GM23248 (cell line): ENCODE data around the gene FOXD1. TPM values are rescaled to one million over a fixed set of nuclear protein-coding genes. Genes with fewer than 3 reads are reported as not detected.

Source experiments
- DNase-seq: peaks from one replicate; pipeline ENCODE4 v3.0.0-alpha.2; 2015
- H2AFZ ChIP-seq: fragments of 200-600 bp; sonication (generic); 2 replicates; pipeline ENCODE4 v1.6.1; 2016; ENCODE audit warnings: antibody characterized with exemption
- H3F3A ChIP-seq: fragments of 200-600 bp; sonication (generic); 2 replicates; pipeline ENCODE4 v1.6.1; 2016; ENCODE audit warnings: mild to moderate bottlenecking, antibody characterized with exemption, mixed run types; ENCODE audit not compliant: insufficient read depth
- H3K27ac ChIP-seq: fragments of 200-600 bp; sonication (generic); 2 replicates; pipeline ENCODE4 v1.5.1; 2016; ENCODE audit warnings: mild to moderate bottlenecking
- H3K27me3 ChIP-seq: fragments of 200-600 bp; sonication (generic); replicated peaks from 2 replicates; pipeline ENCODE4 v1.6.1; 2016; ENCODE audit warnings: mild to moderate bottlenecking; ENCODE audit not compliant: insufficient read depth
- H3K36me3 ChIP-seq: fragments of 200-600 bp; sonication (generic); 2 replicates; pipeline ENCODE4 v1.6.1; 2016; ENCODE audit warnings: low read depth, mild to moderate bottlenecking
- H3K4me1 ChIP-seq: fragments of 200-600 bp; sonication (generic); 2 replicates; pipeline ENCODE4 v1.6.1; 2016; ENCODE audit warnings: mild to moderate bottlenecking; ENCODE audit not compliant: insufficient read depth
- H3K4me2 ChIP-seq: fragments of 200-600 bp; sonication (generic); one replicate; pipeline ENCODE4 v1.6.1; 2016; ENCODE audit warnings: mild to moderate bottlenecking; ENCODE audit not compliant: unreplicated experiment
- H3K4me3 ChIP-seq: fragments of 200-600 bp; sonication (generic); 2 replicates; pipeline ENCODE4 v1.5.1; 2016; ENCODE audit warnings: mild to moderate bottlenecking
- H3K79me2 ChIP-seq: fragments of 200-600 bp; sonication (generic); 2 replicates; pipeline ENCODE4 v1.6.1; 2016; ENCODE audit warnings: mild to moderate bottlenecking; ENCODE audit not compliant: insufficient read depth
- H3K9ac ChIP-seq: fragments of 200-600 bp; sonication (generic); 2 replicates; pipeline ENCODE4 v1.6.1; 2016; ENCODE audit warnings: mild to moderate bottlenecking
- H3K9me2 ChIP-seq: fragments of 200-600 bp; sonication (generic); 2 replicates; pipeline ENCODE4 v1.6.1; 2016; ENCODE audit warnings: mixed run types, mild to moderate bottlenecking, moderate library complexity; ENCODE audit not compliant: insufficient read depth
- H3K9me3 ChIP-seq: fragments of 200-600 bp; sonication (generic); one replicate; pipeline ENCODE4 v1.6.1; 2017; ENCODE audit warnings: low read depth
- H4K20me1 ChIP-seq: fragments of 200-600 bp; sonication (generic); 2 replicates; pipeline ENCODE4 v1.6.0; 2016; ENCODE audit not compliant: insufficient read depth
- EZH2 ChIP-seq: fragments of 200-600 bp; sonication (generic); IDR thresholded peaks from 2 replicates; pipeline ENCODE4 v1.6.1; 2018; ENCODE audit warnings: antibody characterized with exemption, mild to moderate bottlenecking; ENCODE audit not compliant: insufficient read depth, poor library complexity, severe bottlenecking
- EZH2phosphoT487 ChIP-seq: fragments of 200-600 bp; sonication (generic); IDR thresholded peaks from 2 replicates; pipeline ENCODE4 v1.6.1; 2018; ENCODE audit warnings: antibody characterized with exemption, moderate library complexity, mild to moderate bottlenecking, low read depth; ENCODE audit not compliant: insufficient read depth
- WGBS, 2 experiments: methylation state at CpG; one replicate each; pipeline ENCODE4 v1.1.6; 2015 to 2017; ENCODE audit warnings: low lambda C conversion rate in 2 of 2, low coverage in 1 of 2; ENCODE audit errors: missing lambda C conversion rate in 2 of 2; 5-methylcytosine and 5-hydroxymethylcytosine counted together
- in situ Hi-C: fragments of 300-500 bp; cut with MboI; formaldehyde crosslinking; loops from 2 replicates; pipeline ENCODE4 v1.15.0; 2020
- polyA plus RNA-seq: library from polyadenylated mRNA; unstranded; fragments of >200 nt; fragmentation: Nextera tagmentation; extraction: Ambion mirVana; gene quantifications from 2 replicates; pipeline ENCODE4 v1.2.1, GENCODE V29; 2016
- total RNA-seq: library from RNA; depleted of rRNA; stranded (reverse); fragments of >200 nt; shearing (Covaris generic); gene quantifications from 2 replicates; pipeline ENCODE4 v1.2.3, GENCODE V29; 2014

The FOXD1 gene
- total and polyA plus RNA-seq, 2 experiments from 2014 or later: 8.0 to 53.9 TPM

DNA sequence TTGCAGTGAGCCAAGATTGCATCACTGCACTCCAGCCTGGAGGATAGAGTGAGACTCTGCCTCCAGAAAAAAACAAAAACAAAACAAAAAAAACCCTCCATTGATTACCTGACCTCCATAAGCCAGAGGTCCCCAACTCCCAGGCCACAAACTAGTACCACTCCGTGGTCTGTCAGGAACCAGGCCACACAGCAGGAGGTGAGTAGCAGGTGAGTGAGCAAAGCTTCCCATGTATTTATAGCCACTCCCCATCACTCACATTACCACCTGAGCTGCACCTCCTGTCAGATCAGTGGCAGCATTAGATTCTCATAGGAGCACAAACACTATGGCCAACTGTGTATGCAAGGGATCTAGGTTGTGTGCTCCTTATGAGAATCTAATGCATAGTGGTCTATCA lies 35.9 kb upstream of the FOXD1 start:
- H4K20me1 ChIP-seq: no peaks in the 10 kb centered on the region
- H2AFZ ChIP-seq: no peak overlapping the region
- no peaks in the 10 kb centered on the region for H3K9me3 ChIP-seq
- H3K36me3 ChIP-seq: no peaks in the 10 kb centered on the region
- 94 to 95% methylated on average over 1 of the region's 1 CpG for WGBS, 2 experiments
- DNase-seq: no peak
- no peaks in the 10 kb centered on the region for H3K79me2 ChIP-seq
- no peaks in the 10 kb centered on the region for H3K4me1 ChIP-seq
- H3K9me2 ChIP-seq: no peaks in the 10 kb centered on the region
- no peak for TF ChIP-seq EZH2
- no peak for TF ChIP-seq EZH2phosphoT487
- in situ Hi-C loops: no loop called here
- no peak overlapping the region for H3K9ac ChIP-seq
- no peaks in the 10 kb centered on the region for H3K27me3 ChIP-seq
- H3K27ac ChIP-seq: no peak overlapping the region
- peaks cover 5% of the 10 kb centered on the region; the same call in 1 of the 2 replicates for H3F3A ChIP-seq
- no peak overlapping the region for H3K4me3 ChIP-seq
- no peak overlapping the region for H3K4me2 ChIP-seq

DNA sequence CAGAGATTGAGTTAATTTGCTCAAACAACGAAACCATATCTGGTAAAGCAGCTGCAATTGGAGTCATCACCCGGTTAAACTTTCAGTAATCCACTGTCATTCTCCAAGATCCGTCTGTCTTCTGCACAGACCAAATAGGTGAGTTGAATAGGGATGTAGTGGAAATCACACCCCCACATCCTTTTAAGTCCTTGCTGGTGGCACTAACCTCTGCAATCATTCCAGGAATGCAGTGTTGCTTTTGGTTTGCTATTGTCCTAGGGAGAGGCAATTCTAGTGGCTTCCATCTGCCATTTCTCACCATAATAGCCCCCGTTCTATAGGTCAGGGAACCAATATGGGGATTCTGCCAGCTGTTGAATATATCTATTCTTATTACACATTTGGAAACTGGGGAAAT lies 35.1 kb upstream of the FOXD1 start:
- Histone ChIP-seq H3K4me3 (no peak overlapping the region), H2AFZ (no peak overlapping the region), H3F3A (peaks cover 5% of the 10 kb centered on the region; the same call in 1 of the 2 replicates), H3K9me2 (no peaks in the 10 kb centered on the region), H3K9me3 (no peaks in the 10 kb centered on the region), H3K4me2 (no peak overlapping the region), H3K9ac (no peak overlapping the region), H3K79me2 (no peaks in the 10 kb centered on the region), H4K20me1 (no peaks in the 10 kb centered on the region), H3K27ac (no peak overlapping the region), H3K27me3 (no peaks in the 10 kb centered on the region), H3K4me1 (no peaks in the 10 kb centered on the region), H3K36me3 (no peaks in the 10 kb centered on the region)
- in situ Hi-C loops: no loop called here
- WGBS, 2 experiments: 81 to 91% methylated on average over 4 of the region's 4 CpGs
- TF ChIP-seq EZH2phosphoT487 (no peak), EZH2 (no peak)
- DNase-seq: no peak

DNA sequence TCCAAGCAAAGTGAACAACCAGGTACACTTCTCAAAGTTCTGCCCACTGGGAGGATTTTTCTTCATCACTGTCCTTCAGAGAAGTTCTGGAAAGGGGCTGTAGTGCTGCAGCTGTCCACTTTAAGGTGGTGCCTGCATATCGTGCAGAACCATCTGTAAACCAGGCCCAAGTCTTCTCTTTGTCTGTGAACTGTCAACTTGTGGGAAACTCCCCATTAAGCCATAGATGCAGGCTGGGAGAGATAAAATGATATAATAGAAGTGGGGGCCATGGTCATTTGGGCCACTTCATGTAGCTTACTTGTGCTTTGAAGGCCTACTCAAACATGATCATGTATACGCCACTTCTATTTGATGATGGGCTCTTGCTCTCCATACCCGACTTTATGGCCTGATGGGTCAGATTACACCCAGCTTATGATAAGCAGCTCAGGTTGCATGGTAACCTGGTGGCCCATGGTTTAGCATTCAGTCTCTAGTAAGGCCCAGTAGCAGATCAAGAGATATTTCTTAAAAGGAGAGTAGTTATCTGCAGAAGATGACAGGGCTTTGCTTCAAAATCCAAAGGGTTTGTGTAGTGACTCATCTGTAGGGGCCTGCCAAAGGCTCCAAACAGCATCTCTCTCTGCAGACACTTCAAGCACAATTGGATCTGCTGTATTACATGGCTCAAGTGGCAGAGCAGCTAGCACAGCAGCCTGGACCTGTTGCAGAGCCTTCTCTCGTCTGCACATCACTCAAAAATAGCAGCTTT lies 34.0 kb upstream of the FOXD1 start:
- TF ChIP-seq EZH2: no peak
- no peak for TF ChIP-seq EZH2phosphoT487
- no peaks in the 10 kb centered on the region for H3K4me1 ChIP-seq
- H3K9me2 ChIP-seq: no peaks in the 10 kb centered on the region
- H3K4me3 ChIP-seq: no peak overlapping the region
- peak; percentile 69 for DNase-seq
- no peak overlapping the region for H2AFZ ChIP-seq
- no peaks in the 10 kb centered on the region for H3K9me3 ChIP-seq
- no peak overlapping the region for H3K4me2 ChIP-seq
- H3K36me3 ChIP-seq: no peaks in the 10 kb centered on the region
- 43 to 44% methylated on average over 4 of the region's 4 CpGs for WGBS, 2 experiments
- in situ Hi-C loops: no loop called here
- no peak overlapping the region for H3K9ac ChIP-seq
- H3K79me2 ChIP-seq: no peaks in the 10 kb centered on the region
- no peaks in the 10 kb centered on the region for H4K20me1 ChIP-seq
- H3K27me3 ChIP-seq: no peaks in the 10 kb centered on the region
- peaks cover 5% of the 10 kb centered on the region; the same call in 1 of the 2 replicates for H3F3A ChIP-seq
- no peak overlapping the region for H3K27ac ChIP-seq

DNA sequence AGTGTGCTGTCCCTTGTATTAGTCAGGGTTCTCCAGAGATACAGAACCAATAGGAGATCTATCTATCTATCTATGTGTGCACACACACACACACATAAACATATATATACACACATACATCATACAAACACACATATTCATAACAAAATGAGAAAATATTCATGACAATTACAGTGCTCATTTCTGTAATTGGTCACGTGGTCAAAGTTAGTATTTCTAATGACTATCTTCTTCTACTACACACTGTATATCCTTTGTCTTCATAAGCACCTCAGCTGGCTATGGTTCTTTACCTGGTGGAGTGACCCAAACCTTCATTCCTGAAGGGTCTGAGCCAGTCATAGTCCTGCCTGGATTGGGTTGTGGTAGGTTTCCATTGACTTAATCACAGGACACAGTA lies 31.9 kb upstream of the FOXD1 start:
- Histone ChIP-seq H3K27ac (no peak overlapping the region), H3K79me2 (no peaks in the 10 kb centered on the region), H4K20me1 (no peaks in the 10 kb centered on the region), H3F3A (peaks cover 5% of the 10 kb centered on the region; the same call in 1 of the 2 replicates), H3K4me2 (no peak overlapping the region), H3K27me3 (no peaks in the 10 kb centered on the region), H3K9me2 (no peaks in the 10 kb centered on the region), H3K36me3 (no peaks in the 10 kb centered on the region), H2AFZ (no peak overlapping the region), H3K4me3 (no peak overlapping the region), H3K9ac (no peak overlapping the region), H3K9me3 (no peaks in the 10 kb centered on the region), H3K4me1 (no peaks in the 10 kb centered on the region)
- in situ Hi-C loops: no loop called here
- DNase-seq: no peak
- TF ChIP-seq EZH2phosphoT487 (no peak), EZH2 (no peak)
- WGBS, 2 experiments: 65 to 74% methylated on average over 1 of the region's 1 CpG
